Measurements from ENCODE around the gene JPH3. TPM values are rescaled to one million over a fixed set of nuclear protein-coding genes. Genes with fewer than 3 reads are reported as not detected.
A peak's percentile ranks its signal among the peaks of the same experiment; 100 is the strongest.

Gene JPH3
- polyA plus RNA-seq, 2 of the 4 experiments (the other 2 are of a cell fraction): 0.36 to 1.6 TPM

- FAIRE-seq (peak; percentile 18), DNase-seq (ENCODE audit: low read depth in 1 of 2, low spot score in 1 of 2) (peak in 1 of 2 experiments; percentile 53), ATAC-seq (peak; percentile 67 to 70)
- Histone ChIP-seq H3K4me1 (peaks cover 4% of the 10 kb centered on the region; the same call in 1 of the 3 replicates), H3K4me2 (no peak overlapping the region), H3K9me3 (no peaks in the 10 kb centered on the region), H3K4me3 (no peak overlapping the region), H3K27ac (no peak overlapping the region)
- ChIA-PET CTCF (interaction anchor here (1.1 to 4.4 kb wide), 2 partner anchors 27 to 226 kb away, joined by 3 to 25 read pairs; no protein-coding TSS in a partner anchor), POLR2A (no interaction called here)
- 33% methylated on average over 17 of the region's 20 CpGs for WGBS (ENCODE audit: missing lambda C conversion rate)
- no peak for TF ChIP-seq ZFP36 (IDR thresholded peaks at IDR 0.05; ENCODE audit: borderline replicate concordance, partially characterized antibody)
- TF ChIP-seq EHMT2 (IDR thresholded peaks at IDR 0.05; ENCODE audit: low read depth): peak; percentile 91
- TF ChIP-seq REST (IDR thresholded peaks at IDR 0.05): peak; percentile 97
- no peak for TF ChIP-seq HDAC2 (IDR thresholded peaks at IDR 0.05)
- TF ChIP-seq TFCP2L1 (CRISPR knock-in tag; IDR thresholded peaks at IDR 0.05): no peak
These were observed 6.2 kb downstream of the JPH3 start for GRCh38 chr16:87608400-87608985.

- no peak overlapping the region for H3K4me2 ChIP-seq
- DNase-seq (ENCODE audit: low read depth in 1 of 2, low spot score in 1 of 2): no peak
- no peaks in the 10 kb centered on the region for H3K4me1 ChIP-seq
- no peak for ATAC-seq
- no peak overlapping the region for H3K27ac ChIP-seq
- H3K4me3 ChIP-seq: no peak overlapping the region
- ChIA-PET CTCF (interaction anchor here (4.4 kb wide), 1 partner anchor 26 kb away, joined by 25 read pairs; no protein-coding TSS in a partner anchor), POLR2A (no interaction called here)
- no peaks in the 10 kb centered on the region for H3K9me3 ChIP-seq
- WGBS (ENCODE audit: missing lambda C conversion rate): 12% methylated on average over 9 of the region's 9 CpGs
- FAIRE-seq: no peak
- no peak for TF ChIP-seq CBX2 (IDR thresholded peaks at IDR 0.05; ENCODE audit: borderline replicate concordance, low read depth)
- no peak for TF ChIP-seq ELK1 (IDR thresholded peaks at IDR 0.05; ENCODE audit: low read depth, low read length)
- no peak for TF ChIP-seq CHD4 (IDR thresholded peaks at IDR 0.05; ENCODE audit: borderline replicate concordance)
- TF ChIP-seq E2F6 (IDR thresholded peaks at IDR 0.05; ENCODE audit: borderline replicate concordance, low read depth): no peak
- no peak for TF ChIP-seq KDM1A (IDR thresholded peaks at IDR 0.05; ENCODE audit: low read depth)
- TF ChIP-seq NR3C1 (IDR thresholded peaks at IDR 0.05): no peak
- no peak for TF ChIP-seq EP300 (IDR thresholded peaks at IDR 0.05)
- TF ChIP-seq FOXS1 (CRISPR knock-in tag; IDR thresholded peaks at IDR 0.05): no peak
These were observed 7.7 kb downstream of the JPH3 start for GRCh38 chr16:87610026-87610425.

GRCh38 chr16:87611456-87611855 is 9.1 kb downstream of the JPH3 start:
- no peak for ATAC-seq
- POLR2A ChIA-PET: interaction anchor here (0.5 kb wide), 1 partner anchor 27 kb away, joined by 8 read pairs; no protein-coding TSS in a partner anchor
- no peaks in the 10 kb centered on the region for H3K4me1 ChIP-seq
- CTCF ChIA-PET: interaction anchor here (1.2 to 9.9 kb wide), 4 partner anchors 22 to 40 kb away, joined by 4 to 83 read pairs (median 15); no protein-coding TSS in a partner anchor
- H3K27ac ChIP-seq: no peak overlapping the region
- H3K4me2 ChIP-seq: no peak overlapping the region
- no peak for FAIRE-seq
- no peak for DNase-seq (ENCODE audit: low read depth in 1 of 2, low spot score in 1 of 2)
- no peaks in the 10 kb centered on the region for H3K9me3 ChIP-seq
- H3K4me3 ChIP-seq: no peak overlapping the region
- TF ChIP-seq SMC3 (IDR thresholded peaks at IDR 0.05) (no peak), ESRRA (IDR thresholded peaks at IDR 0.05; ENCODE audit: borderline replicate concordance, low read length) (no peak), PBX3 (IDR thresholded peaks at IDR 0.05) (no peak), FOXS1 (CRISPR knock-in tag; IDR thresholded peaks at IDR 0.05) (no peak), CHD4 (IDR thresholded peaks at IDR 0.05; ENCODE audit: borderline replicate concordance) (no peak), TP53 (CRISPR knock-in tag; IDR thresholded peaks at IDR 0.05) (no peak), HES2 (IDR thresholded peaks at IDR 0.05) (no peak), MYC (IDR thresholded peaks at IDR 0.05; ENCODE audit: borderline replicate concordance, low read length) (no peak)
- 27% methylated on average over 6 of the region's 6 CpGs for WGBS (ENCODE audit: missing lambda C conversion rate)
